Keratinocyte (primary cell): ENCODE measurements around the gene IGFL4. TPM values are rescaled to one million over a fixed set of nuclear protein-coding genes. Genes with fewer than 3 reads are reported as not detected.

ENCODE experiments used
- DNase-seq: peaks from one replicate; pipeline ENCODE4 v3.0.0-alpha.2; 2011; ENCODE audit warnings: low read depth, missing footprints, low spot score
- FAIRE-seq: peaks from 2 replicates; lab custom pipeline; 2011; peaks lifted over from hg19 to GRCh38; lab: Jason Lieb, UNC
- H2AFZ ChIP-seq: 2 replicates; pipeline ENCODE4 v1.6.0; 2012; ENCODE audit warnings: low read length, control low read depth, inconsistent platforms; ENCODE audit not compliant: control insufficient read depth
- H3K27ac ChIP-seq: 2 replicates; pipeline ENCODE4 v1.5.1; 2011; ENCODE audit warnings: low read length; ENCODE audit not compliant: control insufficient read depth, insufficient read depth
- H3K27me3 ChIP-seq: 3 replicates; pipeline ENCODE4 v1.6.0; 2011; ENCODE audit warnings: low read length; ENCODE audit not compliant: control insufficient read depth, insufficient read depth; ENCODE audit errors: extremely low read depth
- H3K36me3 ChIP-seq, 2 experiments: 2 replicates in 1 of 2; 3 replicates in 1 of 2; pipeline ENCODE4 v1.5.1; 2011; ENCODE audit warnings: low read length in 2 of 2, mild to moderate bottlenecking in 1 of 2; ENCODE audit not compliant: control insufficient read depth in 2 of 2, insufficient read depth in 2 of 2; ENCODE audit errors: extremely low read depth in 1 of 2
- H3K4me1 ChIP-seq: 3 replicates; pipeline ENCODE4 v1.5.1; 2011; ENCODE audit warnings: low read length; ENCODE audit not compliant: control insufficient read depth, insufficient read depth; ENCODE audit errors: extremely low read depth
- H3K4me2 ChIP-seq: 3 replicates; pipeline ENCODE4 v1.6.0; 2011; ENCODE audit warnings: low read depth, low read length; ENCODE audit not compliant: control insufficient read depth, insufficient read depth; ENCODE audit errors: extremely low read depth
- H3K4me3 ChIP-seq, 3 experiments: fragments of 200-600 bp in 1 of 3; sonication (generic) in 1 of 3; 2 replicates in 2 of 3; 3 replicates in 1 of 3; pipeline ENCODE4 v1.5.1; 2011 to 2016; ENCODE audit warnings: low read length in 3 of 3, mild to moderate bottlenecking in 3 of 3, control low read depth in 2 of 3, inconsistent platforms in 1 of 3, low read depth in 1 of 3, mixed read lengths in 1 of 3, mixed run types in 1 of 3, moderate library complexity in 1 of 3; ENCODE audit not compliant: control insufficient read depth in 2 of 3, insufficient read depth in 2 of 3; ENCODE audit errors: extremely low read depth in 1 of 3
- H3K79me2 ChIP-seq: 2 replicates; pipeline ENCODE4 v1.6.0; 2012; ENCODE audit warnings: low read length; ENCODE audit not compliant: control insufficient read depth, insufficient read depth
- H3K9ac ChIP-seq: 3 replicates; pipeline ENCODE4 v1.6.0; 2011; ENCODE audit warnings: low read length; ENCODE audit not compliant: control insufficient read depth, insufficient read depth; ENCODE audit errors: extremely low read depth
- H3K9me1 ChIP-seq: 3 replicates; pipeline ENCODE4 v1.6.0; 2011; ENCODE audit warnings: low read length; ENCODE audit not compliant: control insufficient read depth, insufficient read depth; ENCODE audit errors: extremely low read depth
- H3K9me3 ChIP-seq: 2 replicates; pipeline ENCODE4 v1.5.1; 2012; ENCODE audit warnings: low read depth, low read length; ENCODE audit not compliant: control insufficient read depth
- H4K20me1 ChIP-seq: 3 replicates; pipeline ENCODE4 v1.6.0; 2011; ENCODE audit warnings: low read length; ENCODE audit not compliant: control insufficient read depth, insufficient read depth; ENCODE audit errors: extremely low read depth
- CTCF ChIP-seq, 3 experiments: IDR thresholded peaks in 1 of 3; conservative IDR thresholded peaks in 1 of 3; optimal IDR thresholded peaks in 1 of 3; 2 replicates in 2 of 3; 3 replicates in 1 of 3; pipeline versions ENCODE3 to v1.5.1; 2011; ENCODE audit warnings: low read length in 3 of 3, mild to moderate bottlenecking in 3 of 3, moderate library complexity in 2 of 3, control low read depth in 1 of 3, inconsistent platforms in 1 of 3; ENCODE audit not compliant: insufficient read depth in 2 of 3; ENCODE audit errors: extremely low read depth in 1 of 3
- EZH2 ChIP-seq: IDR thresholded peaks from one replicate; pipeline ENCODE4 v1.6.1; 2012; ENCODE audit warnings: inconsistent platforms, mild to moderate bottlenecking, low read length, moderate library complexity
- dilution Hi-C: fragments of 300-500 bp; cut with MboI; formaldehyde crosslinking; loops from one replicate; pipeline ENCODE4 v1.7.0; 2020; ENCODE audit warnings: low sequenced_read_pairs; ENCODE audit not compliant: extremely low pct_ligation_motif_present
- polyA plus RNA-seq, 5 experiments: library from polyadenylated mRNA; depleted of rRNA in 3 of 5; stranded (reverse) in 3 of 5; stranded (forward) in 1 of 5; unstranded in 1 of 5; fragments of >200 nt; gene quantifications; 1 replicate in 1 of 5; 2 replicates in 3 of 5; 3 replicates in 1 of 5; pipeline versions ENCODE4 v1.2.1 to v1.2.3, GENCODE V29; 2011 to 2012; ENCODE audit warnings: missing spikeins in 2 of 5, low read depth in 1 of 5, low replicate concordance in 1 of 5

IGFL4 gene
- polyA plus RNA-seq, 1 donor (not counting 4 experiments of a cell fraction or from before 2014, with no cell fraction given): not detected

DNA sequence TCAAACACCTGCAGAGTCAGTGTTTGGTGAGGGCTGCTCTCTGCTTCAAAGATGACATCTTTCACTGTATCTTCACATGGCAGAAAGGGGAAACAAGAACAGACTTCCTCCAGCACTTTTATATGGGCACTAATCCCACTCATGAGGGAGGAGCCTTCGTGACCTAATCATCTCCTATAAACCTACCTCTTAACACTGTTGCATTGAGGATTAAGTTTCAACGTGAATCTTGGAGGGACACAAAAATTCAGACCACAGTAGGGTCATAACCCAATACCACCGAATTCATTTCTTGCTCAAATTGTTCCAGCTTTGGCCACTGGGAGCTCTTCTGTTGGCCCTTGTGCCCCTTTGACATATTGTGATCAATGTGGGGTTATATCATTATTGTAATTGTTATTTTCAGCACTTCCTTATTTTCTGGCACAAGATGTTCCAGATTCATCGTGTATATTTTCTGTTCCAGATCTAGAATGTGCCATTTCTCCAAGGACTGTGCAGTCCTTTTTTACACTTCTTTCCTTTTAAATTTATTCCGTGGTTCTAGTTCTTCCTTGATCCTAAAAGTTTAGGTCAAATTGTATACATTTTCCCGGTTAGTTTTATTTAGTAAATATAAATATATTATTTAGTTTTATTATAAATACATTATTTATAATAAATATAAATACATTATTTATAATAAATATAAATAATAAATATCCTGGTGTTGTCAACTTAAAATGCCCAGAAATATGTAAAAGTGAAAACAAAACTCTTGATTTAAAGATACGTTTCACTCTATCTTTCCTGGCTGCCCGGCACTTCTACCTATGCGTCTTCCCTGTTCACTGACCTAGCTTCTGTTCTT lies 35.5 kb upstream of the IGFL4 start:
- FAIRE-seq (peak; percentile 52), DNase-seq (no peak)
- no peaks in the 10 kb centered on the region for H3K36me3 ChIP-seq
- H3K4me2 ChIP-seq: no peak overlapping the region
- no peak overlapping the region for H3K27ac ChIP-seq
- peaks cover 3% of the 10 kb centered on the region for H3K9me3 ChIP-seq
- H3K9ac ChIP-seq: no peak overlapping the region
- H3K4me3 ChIP-seq: no peak overlapping the region
- TF ChIP-seq EZH2: no peak
- no peak for TF ChIP-seq CTCF (optimal IDR thresholded peaks at IDR 0.05 in 1 of 3, IDR thresholded peaks at IDR 0.05 in 1 of 3, conservative IDR thresholded peaks at IDR 0.05 in 1 of 3; ENCODE audit: extremely low read depth in 1 of 3, insufficient read depth in 2 of 3, low read length in 3 of 3)
- H3K4me1 ChIP-seq: peaks cover 26% of the 10 kb centered on the region
- H4K20me1 ChIP-seq: no peaks in the 10 kb centered on the region
- dilution Hi-C loops: no loop called here
- no peaks in the 10 kb centered on the region for H3K79me2 ChIP-seq
- H3K27me3 ChIP-seq: peaks cover 28% of the 10 kb centered on the region
- no peaks in the 10 kb centered on the region for H3K9me1 ChIP-seq
- H2AFZ ChIP-seq: no peak overlapping the region

DNA sequence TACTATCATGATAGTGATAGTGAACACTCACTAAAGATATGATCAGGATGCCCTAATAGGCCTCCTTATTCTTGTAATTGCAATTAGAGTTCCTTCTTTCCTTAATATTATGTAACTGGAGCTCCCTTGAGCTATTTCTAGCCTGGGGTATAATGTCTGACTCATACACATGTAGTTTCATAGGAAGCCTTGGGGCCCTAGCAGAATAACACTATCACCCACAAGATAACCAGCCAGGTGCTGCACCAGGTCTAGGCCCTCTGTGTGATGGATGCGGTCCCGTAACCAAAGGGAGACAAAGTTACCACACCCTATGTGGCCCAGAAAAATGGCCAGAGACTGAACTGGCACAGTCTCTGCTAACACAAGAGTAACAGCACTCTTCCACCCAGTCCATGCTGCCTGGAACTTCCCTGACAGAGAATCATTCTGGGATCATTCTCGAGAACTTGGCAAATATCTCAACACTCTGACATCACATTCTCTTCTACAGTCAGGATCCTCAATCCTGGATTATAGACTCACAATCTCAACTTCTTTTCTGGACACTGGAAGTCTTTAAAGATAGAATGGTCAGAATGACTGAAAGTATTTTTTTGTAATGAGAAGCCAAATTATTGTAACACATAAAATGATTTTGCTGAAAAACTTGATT lies 32.6 kb upstream of the IGFL4 start:
- Histone ChIP-seq H3K27me3 (peaks cover 26% of the 10 kb centered on the region), H3K4me1 (peaks cover 41% of the 10 kb centered on the region)

More for the DNA sequence above, 32.6 kb upstream of the IGFL4 start:
- no peak overlapping the region for H3K4me2 ChIP-seq
- H3K36me3 ChIP-seq: no peaks in the 10 kb centered on the region
- DNase-seq: no peak
- peak; percentile 69 for FAIRE-seq
- H4K20me1 ChIP-seq: no peaks in the 10 kb centered on the region
- no peak overlapping the region for H3K27ac ChIP-seq
- H3K79me2 ChIP-seq: no peaks in the 10 kb centered on the region
- H3K4me3 ChIP-seq: no peak overlapping the region
- H3K9me1 ChIP-seq: no peaks in the 10 kb centered on the region
- dilution Hi-C loops: no loop called here
- H2AFZ ChIP-seq: no peak overlapping the region
- no peaks in the 10 kb centered on the region for H3K9me3 ChIP-seq
- TF ChIP-seq CTCF (optimal IDR thresholded peaks at IDR 0.05 in 1 of 3, IDR thresholded peaks at IDR 0.05 in 1 of 3, conservative IDR thresholded peaks at IDR 0.05 in 1 of 3; ENCODE audit: extremely low read depth in 1 of 3, insufficient read depth in 2 of 3, low read length in 3 of 3) (no peak), EZH2 (no peak)
- no peak overlapping the region for H3K9ac ChIP-seq
